Measurements from ENCODE around the gene SCGB1D1. TPM values are rescaled to one million over a fixed set of nuclear protein-coding genes. Genes with fewer than 3 reads are reported as not detected.

Gene SCGB1D1
- polyA plus RNA-seq (2013, experiment 1 of 2), result not detected
- polyA plus RNA-seq (2013, experiment 2 of 2), result not detected

GRCh38 chr11:62190011-62190410 lies at the start of gene SCGB1D1:
Gene SCGB1D1 (plus strand): TSS chr11:62190216. CDS start chr11:62190285, 69 bp downstream.
- no peak within 1 kb of the TSS for H3K4ac ChIP-seq (ENCODE audit: low read length)
- H2BK120ac ChIP-seq (ENCODE audit: low read depth, low read length), result no peak within 1 kb of the TSS
- H3K4me1 ChIP-seq (ENCODE audit: control insufficient read depth in 2 of 2, insufficient read depth in 1 of 2, low read depth in 1 of 2, low read length in 2 of 2), result no peaks in the 10 kb centered on the region
- no peak within 1 kb of the TSS for H3K9ac ChIP-seq (ENCODE audit: low read depth, low read length, poor library complexity)
- no peak within 1 kb of the TSS for H3K27ac ChIP-seq (replicated peaks; ENCODE audit: low read length)
- no peak within 1 kb of the TSS for H4K8ac ChIP-seq (ENCODE audit: low read depth, low read length)
- no peaks in the 10 kb centered on the region for H3K79me1 ChIP-seq (ENCODE audit: low read depth, low read length)
- H3K23ac ChIP-seq (ENCODE audit: low read depth, low read length, poor library complexity), result no peak within 1 kb of the TSS
- no CpG with 5 or more reads among the region's 9 CpGs for WGBS, 2 donors (ENCODE audit: extremely low coverage in 2 of 2, insufficient read length in 2 of 2, insufficient replicate concordance in 1 of 2)
- H3K36me3 ChIP-seq (replicated peaks in 1 of 2; ENCODE audit: control insufficient read depth in 2 of 2, insufficient read depth in 2 of 2, low read length in 2 of 2), result no peaks in the 10 kb centered on the region
- H2BK15ac ChIP-seq (ENCODE audit: low read length), result no peak within 1 kb of the TSS
- H3K18ac ChIP-seq (ENCODE audit: low read length), result no peak within 1 kb of the TSS
- H2AFZ ChIP-seq (ENCODE audit: low read length), result no peak within 1 kb of the TSS
- DNase-seq (ENCODE audit: low spot score), result no peak
- H3K14ac ChIP-seq (ENCODE audit: low read length), result no peak within 1 kb of the TSS
- H3K9me3 ChIP-seq (replicated peaks in 1 of 2; ENCODE audit: control insufficient read depth in 2 of 2, insufficient read depth in 1 of 2, low read depth in 1 of 2, low read length in 2 of 2), result no peaks in the 10 kb centered on the region
- H2BK12ac ChIP-seq (ENCODE audit: low read length), result no peak within 1 kb of the TSS
- no peak within 1 kb of the TSS for H3K4me2 ChIP-seq (ENCODE audit: insufficient read depth, low read length, poor library complexity, severe bottlenecking)
- peaks cover 0 to 33% (median 0%) of the 10 kb centered on the region in 3 experiments for H3K27me3 ChIP-seq (ENCODE audit: control insufficient read depth in 3 of 3, insufficient read depth in 3 of 3, low read depth in 1 of 3, low read length in 3 of 3)
- H4K91ac ChIP-seq (ENCODE audit: low read depth, low read length, poor library complexity), result no peak within 1 kb of the TSS
- no peak within 1 kb of the TSS for H2BK5ac ChIP-seq (ENCODE audit: low read length)
- H2AK5ac ChIP-seq (ENCODE audit: low read depth, low read length), result no peak within 1 kb of the TSS
- no peak within 1 kb of the TSS for H3K4me3 ChIP-seq (ENCODE audit: low read length in 2 of 2)

- H3K18ac ChIP-seq (ENCODE audit: low read length), result no peak overlapping the region
- WGBS, 2 donors (ENCODE audit: extremely low coverage in 2 of 2, insufficient read length in 2 of 2, insufficient replicate concordance in 1 of 2), result no CpG with 5 or more reads among the region's 24 CpGs
- H2BK15ac ChIP-seq (ENCODE audit: low read length), result no peak overlapping the region
- no peak for DNase-seq (ENCODE audit: low spot score)
- H2BK12ac ChIP-seq (ENCODE audit: low read length), result no peak overlapping the region
- peaks cover 5% of the 10 kb centered on the region for H3K79me1 ChIP-seq (ENCODE audit: low read depth, low read length)
- no peak overlapping the region for H4K91ac ChIP-seq (ENCODE audit: low read depth, low read length, poor library complexity)
- no peaks in the 10 kb centered on the region for H3K4me1 ChIP-seq (ENCODE audit: control insufficient read depth in 2 of 2, insufficient read depth in 1 of 2, low read depth in 1 of 2, low read length in 2 of 2)
- no peak overlapping the region for H3K9ac ChIP-seq (ENCODE audit: low read depth, low read length, poor library complexity)
- no peak overlapping the region for H3K4ac ChIP-seq (ENCODE audit: low read length)
- H3K27ac ChIP-seq (replicated peaks; ENCODE audit: low read length), result no peak overlapping the region
- no peak overlapping the region for H3K14ac ChIP-seq (ENCODE audit: low read length)
- H2BK5ac ChIP-seq (ENCODE audit: low read length), result no peak overlapping the region
- H2AFZ ChIP-seq (ENCODE audit: low read length), result no peak overlapping the region
- no peaks in the 10 kb centered on the region for H3K9me3 ChIP-seq (replicated peaks in 1 of 2; ENCODE audit: control insufficient read depth in 2 of 2, insufficient read depth in 1 of 2, low read depth in 1 of 2, low read length in 2 of 2)
- no peak overlapping the region for H2BK120ac ChIP-seq (ENCODE audit: low read depth, low read length)
- peaks cover 68 to 98% of the 10 kb centered on the region in 2 donors for H3K36me3 ChIP-seq (replicated peaks in 1 of 2; ENCODE audit: control insufficient read depth in 2 of 2, insufficient read depth in 2 of 2, low read length in 2 of 2)
- H3K23ac ChIP-seq (ENCODE audit: low read depth, low read length, poor library complexity), result no peak overlapping the region
- H3K4me3 ChIP-seq (ENCODE audit: low read length in 2 of 2), result no peak overlapping the region
- no peak overlapping the region for H4K8ac ChIP-seq (ENCODE audit: low read depth, low read length)
- no peaks in the 10 kb centered on the region for H3K27me3 ChIP-seq (ENCODE audit: control insufficient read depth in 3 of 3, insufficient read depth in 3 of 3, low read depth in 1 of 3, low read length in 3 of 3)
- H3K4me2 ChIP-seq (ENCODE audit: insufficient read depth, low read length, poor library complexity, severe bottlenecking), result no peak overlapping the region
- H2AK5ac ChIP-seq (ENCODE audit: low read depth, low read length), result no peak overlapping the region
Observed at GRCh38 chr11:62140304-62141110, 49.5 kb upstream of the SCGB1D1 start.

GRCh38 chr11:62141111-62142042 lies 48.6 kb upstream of the SCGB1D1 start:
- Histone ChIP-seq H4K91ac (ENCODE audit: low read depth, low read length, poor library complexity) (no peak overlapping the region), H2AK5ac (ENCODE audit: low read depth, low read length) (no peak overlapping the region), H2BK5ac (ENCODE audit: low read length) (no peak overlapping the region), H2BK12ac (ENCODE audit: low read length) (no peak overlapping the region), H3K9ac (ENCODE audit: low read depth, low read length, poor library complexity) (peak overlapping the region; percentile 0), H3K23ac (ENCODE audit: low read depth, low read length, poor library complexity) (peak overlapping the region; percentile 12), H2BK15ac (ENCODE audit: low read length) (no peak overlapping the region), H3K27me3 (ENCODE audit: control insufficient read depth in 3 of 3, insufficient read depth in 3 of 3, low read depth in 1 of 3, low read length in 3 of 3) (no peaks in the 10 kb centered on the region), H3K79me1 (ENCODE audit: low read depth, low read length) (peaks cover 5% of the 10 kb centered on the region), H4K8ac (ENCODE audit: low read depth, low read length) (no peak overlapping the region), H3K14ac (ENCODE audit: low read length) (no peak overlapping the region), H3K4ac (ENCODE audit: low read length) (no peak overlapping the region), H3K4me3 (ENCODE audit: low read length in 2 of 2) (no peak overlapping the region), H3K9me3 (replicated peaks in 1 of 2; ENCODE audit: control insufficient read depth in 2 of 2, insufficient read depth in 1 of 2, low read depth in 1 of 2, low read length in 2 of 2) (no peaks in the 10 kb centered on the region), H3K27ac (replicated peaks; ENCODE audit: low read length) (no peak overlapping the region), H2BK120ac (ENCODE audit: low read depth, low read length) (no peak overlapping the region), H3K4me1 (ENCODE audit: control insufficient read depth in 2 of 2, insufficient read depth in 1 of 2, low read depth in 1 of 2, low read length in 2 of 2) (no peaks in the 10 kb centered on the region), H3K36me3 (replicated peaks in 1 of 2; ENCODE audit: control insufficient read depth in 2 of 2, insufficient read depth in 2 of 2, low read length in 2 of 2) (peaks cover 77 to 99% of the 10 kb centered on the region in 2 donors), H3K18ac (ENCODE audit: low read length) (peak overlapping the region; percentile 21), H2AFZ (ENCODE audit: low read length) (no peak overlapping the region), H3K4me2 (ENCODE audit: insufficient read depth, low read length, poor library complexity, severe bottlenecking) (no peak overlapping the region)
- no CpG with 5 or more reads among the region's 22 CpGs for WGBS, 2 donors (ENCODE audit: extremely low coverage in 2 of 2, insufficient read length in 2 of 2, insufficient replicate concordance in 1 of 2)
- DNase-seq (ENCODE audit: low spot score), result no peak

- Histone ChIP-seq H2AK5ac (ENCODE audit: low read depth, low read length) (no peak overlapping the region), H3K4ac (ENCODE audit: low read length) (no peak overlapping the region), H3K14ac (ENCODE audit: low read length) (no peak overlapping the region), H2AFZ (ENCODE audit: low read length) (no peak overlapping the region), H3K18ac (ENCODE audit: low read length) (no peak overlapping the region), H3K4me3 (ENCODE audit: low read length in 2 of 2) (no peak overlapping the region), H3K27ac (replicated peaks; ENCODE audit: low read length) (no peak overlapping the region), H4K91ac (ENCODE audit: low read depth, low read length, poor library complexity) (no peak overlapping the region), H3K27me3 (ENCODE audit: control insufficient read depth in 3 of 3, insufficient read depth in 3 of 3, low read depth in 1 of 3, low read length in 3 of 3) (no peaks in the 10 kb centered on the region), H3K79me1 (ENCODE audit: low read depth, low read length) (peaks cover 6% of the 10 kb centered on the region), H3K36me3 (replicated peaks in 1 of 2; ENCODE audit: control insufficient read depth in 2 of 2, insufficient read depth in 2 of 2, low read length in 2 of 2) (peaks cover 82 to 99% of the 10 kb centered on the region in 2 donors), H3K9me3 (replicated peaks in 1 of 2; ENCODE audit: control insufficient read depth in 2 of 2, insufficient read depth in 1 of 2, low read depth in 1 of 2, low read length in 2 of 2) (no peaks in the 10 kb centered on the region), H4K8ac (ENCODE audit: low read depth, low read length) (no peak overlapping the region), H3K23ac (ENCODE audit: low read depth, low read length, poor library complexity) (no peak overlapping the region), H3K4me2 (ENCODE audit: insufficient read depth, low read length, poor library complexity, severe bottlenecking) (no peak overlapping the region), H2BK15ac (ENCODE audit: low read length) (no peak overlapping the region), H2BK120ac (ENCODE audit: low read depth, low read length) (no peak overlapping the region), H2BK12ac (ENCODE audit: low read length) (no peak overlapping the region), H3K9ac (ENCODE audit: low read depth, low read length, poor library complexity) (no peak overlapping the region), H2BK5ac (ENCODE audit: low read length) (no peak overlapping the region), H3K4me1 (ENCODE audit: control insufficient read depth in 2 of 2, insufficient read depth in 1 of 2, low read depth in 1 of 2, low read length in 2 of 2) (no peaks in the 10 kb centered on the region)
- DNase-seq (ENCODE audit: low spot score), result no peak
- no CpG with 5 or more reads among the region's 4 CpGs for WGBS, 2 donors (ENCODE audit: extremely low coverage in 2 of 2, insufficient read length in 2 of 2, insufficient replicate concordance in 1 of 2)
Observed at GRCh38 chr11:62142043-62142375, 48.0 kb upstream of the SCGB1D1 start.

Measured in neuronal stem cell (in vitro differentiated cells).